Endometrial microvascular endothelial cells (primary cell): Measurements from ENCODE around the gene IL4R. TPM values are rescaled to one million over a fixed set of nuclear protein-coding genes. Genes with fewer than 3 reads are reported as not detected.
"Not testable (repeated sequence)": the region's sequence is repeated elsewhere in the genome, so short reads cannot be mapped to it uniquely, and the experiment has no call there.

Experiments
- in situ Hi-C: cut with HindIII; loops from 2 replicates; pipeline ENCODE4 v1.10.0; 2017; ENCODE audit warnings: low sequenced_read_pairs, low pct_unique_long_range_greater_than_20kb; ENCODE audit errors: inconsistent ontology term
- total RNA-seq: library from RNA; depleted of rRNA; stranded (reverse); fragments of >200 nt; gene quantifications from one replicate; pipeline ENCODE4 v1.2.3, GENCODE V29; 2015; ENCODE audit errors: inconsistent ontology term

Gene IL4R
- total RNA-seq, 1 donor from 2014 or later: 81.6 TPM

DNA sequence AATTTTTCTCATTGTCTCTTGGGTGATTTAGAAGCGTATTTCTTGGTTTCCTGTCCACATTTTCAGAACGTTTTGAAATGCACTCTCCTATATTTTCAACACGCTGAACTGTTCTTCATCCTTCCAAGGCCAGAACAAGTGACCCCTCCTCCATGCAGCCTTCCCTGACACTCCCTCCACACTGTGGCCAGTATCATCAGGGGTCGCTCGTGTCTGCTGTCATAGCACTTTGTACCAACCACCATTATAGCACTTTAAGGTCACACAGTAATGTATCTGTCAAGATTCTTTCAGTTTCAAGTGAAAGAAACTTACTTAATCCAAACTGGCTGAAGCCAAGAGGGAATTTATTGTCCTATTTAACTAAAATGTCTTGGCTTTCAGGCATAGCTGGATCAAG lies 70.7 kb downstream of the IL4R start:
- in situ Hi-C loops: no loop called here

DNA sequence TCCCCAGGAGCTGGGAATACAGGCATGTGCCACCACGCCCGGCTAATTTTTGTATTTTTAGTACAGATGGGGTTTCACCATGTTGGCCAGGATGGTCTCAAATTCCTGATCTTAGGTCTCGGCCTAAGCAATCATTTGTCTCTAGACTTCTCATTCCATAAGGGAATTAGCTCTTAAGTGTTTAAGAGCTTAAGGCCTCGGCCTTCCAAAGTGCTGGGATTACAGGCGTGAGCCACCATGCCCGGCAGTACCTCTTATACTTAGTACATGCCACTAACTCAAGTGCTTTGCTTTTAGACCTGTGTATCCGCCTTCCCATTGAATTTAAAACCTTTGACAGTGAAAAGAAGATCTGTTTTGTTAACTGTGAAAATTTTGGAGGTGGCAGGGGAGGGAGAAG lies 71.6 kb downstream of the IL4R start:
- in situ Hi-C loops: no loop called here

DNA sequence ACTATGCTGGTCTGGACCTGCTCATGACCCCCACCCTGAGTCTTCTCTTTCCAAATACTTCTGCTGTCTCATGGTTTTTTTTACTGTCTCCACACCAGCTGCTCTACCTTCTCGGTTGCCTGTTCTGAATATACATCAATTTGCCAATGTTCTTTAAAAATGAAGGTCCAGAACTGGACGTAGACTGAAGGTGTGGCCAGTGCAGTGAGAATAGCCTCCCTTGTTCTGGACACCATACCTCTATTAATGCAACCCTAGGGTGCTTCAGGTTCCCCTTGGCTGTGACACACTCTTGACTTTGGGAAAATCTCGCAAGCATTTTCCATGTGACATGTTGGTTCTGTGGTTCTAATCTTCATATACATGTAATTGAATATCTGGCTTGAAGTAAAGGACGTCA lies 72.9 kb downstream of the IL4R start:
- in situ Hi-C loops: no loop called here

DNA sequence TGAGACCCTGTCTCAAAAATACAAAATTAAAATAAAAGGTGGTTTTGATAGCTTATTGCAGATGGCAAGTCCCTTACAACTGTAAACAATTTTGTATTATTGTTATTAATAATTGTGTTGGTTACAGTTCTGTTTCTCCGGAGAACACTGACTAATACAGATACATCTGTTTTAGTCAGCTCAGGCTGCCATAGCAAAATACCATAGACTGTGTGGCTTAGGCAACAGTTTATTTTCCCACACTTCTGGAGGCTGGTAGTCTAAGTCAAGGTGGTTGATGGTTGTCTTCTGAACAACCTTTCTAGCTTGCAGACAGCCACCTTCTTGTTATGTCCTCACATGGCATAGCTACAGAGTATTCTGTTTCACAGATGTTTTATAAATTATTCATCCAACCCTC lies 74.0 kb downstream of the IL4R start:
- in situ Hi-C loops: no loop called here

DNA sequence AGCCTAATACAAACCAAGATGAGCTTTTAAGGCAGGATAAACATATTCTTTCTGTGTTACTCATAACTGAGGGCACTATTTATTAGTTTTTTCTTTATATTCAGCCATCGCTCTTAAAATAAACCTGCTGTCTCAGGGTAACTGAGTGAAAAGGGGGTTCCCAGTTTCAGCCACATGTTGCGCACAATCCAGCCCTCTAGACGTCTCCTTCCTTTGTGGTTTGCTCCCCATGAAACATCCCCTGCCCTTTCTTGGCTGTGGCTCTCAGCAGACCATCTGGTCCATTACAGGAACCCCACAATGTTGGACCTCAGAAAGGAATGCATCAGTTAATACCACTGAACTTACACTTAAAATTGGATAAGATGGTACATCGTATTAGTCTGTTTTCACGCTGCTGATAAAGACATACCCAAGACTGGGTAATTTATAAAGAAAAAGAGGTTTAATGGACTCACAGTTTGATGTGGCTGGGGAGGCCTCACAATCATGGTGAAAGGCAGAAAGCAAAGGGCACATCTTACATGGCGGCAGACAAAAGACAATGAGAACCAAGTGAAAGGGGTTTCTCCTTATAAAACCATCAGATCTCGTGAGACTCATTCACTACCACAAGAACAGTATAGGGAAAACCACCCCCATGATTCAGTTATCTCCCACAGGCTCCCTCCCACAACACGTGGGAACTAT lies 75.6 kb downstream of the IL4R start:
- in situ Hi-C loops: no loop called here

DNA sequence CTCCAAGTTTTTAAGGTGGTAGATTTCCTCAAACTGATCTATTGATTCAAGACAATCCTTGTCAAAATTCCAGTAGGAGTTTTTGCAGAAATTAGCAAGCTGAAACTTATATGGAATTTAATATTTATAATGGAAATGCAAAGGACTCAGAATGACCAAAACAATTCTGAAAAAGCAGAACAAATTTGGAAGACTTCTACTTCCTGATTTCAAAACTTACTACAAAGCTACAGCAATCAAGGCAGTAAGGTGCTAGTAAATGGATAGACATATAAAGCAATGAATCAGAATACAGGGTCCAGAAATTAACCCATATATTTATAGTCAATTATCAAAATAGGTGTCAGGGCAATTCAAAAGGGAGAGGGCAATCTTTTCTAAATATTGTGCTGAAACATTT lies 76.4 kb downstream of the IL4R start:
- in situ Hi-C loops: no loop called here

DNA sequence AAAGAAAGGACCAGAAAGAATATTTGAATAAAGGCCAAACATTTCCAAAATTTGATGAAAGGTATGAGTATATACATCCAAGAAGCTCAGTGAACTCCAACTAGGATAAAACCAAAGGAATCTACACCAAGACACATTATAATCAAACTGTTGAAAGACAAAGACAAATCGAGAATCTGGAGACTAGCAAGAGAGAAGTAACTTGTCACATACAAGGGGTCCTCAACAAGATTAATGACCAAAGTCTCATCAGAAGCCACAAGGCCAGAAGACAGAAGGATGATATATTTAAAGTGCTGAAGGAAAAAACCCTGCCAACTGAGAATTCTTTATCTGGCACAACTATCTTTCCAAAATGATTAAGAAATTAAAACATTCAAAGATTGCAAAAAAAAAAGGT lies 78.9 kb downstream of the IL4R start:
- in situ Hi-C loops: no loop called here

DNA sequence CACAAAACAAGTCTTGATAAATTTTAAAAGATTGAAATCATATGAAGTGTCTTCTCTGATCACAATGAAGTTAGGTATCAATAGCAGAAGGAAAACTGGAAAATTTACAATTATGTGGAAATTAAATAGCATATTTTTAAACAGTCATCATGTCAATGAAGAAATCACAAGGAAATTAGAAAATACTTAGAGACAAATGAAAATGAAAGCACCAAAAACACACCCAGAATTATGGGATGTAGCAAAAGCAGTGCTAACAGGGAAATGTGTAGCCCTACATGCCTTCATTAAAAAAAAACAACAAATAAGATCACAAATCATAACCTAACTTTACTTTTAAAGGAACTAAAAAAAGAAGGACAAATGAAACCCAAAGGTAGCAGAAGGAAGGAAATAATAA lies 80.7 kb downstream of the IL4R start:
- in situ Hi-C loops: no loop called here

DNA sequence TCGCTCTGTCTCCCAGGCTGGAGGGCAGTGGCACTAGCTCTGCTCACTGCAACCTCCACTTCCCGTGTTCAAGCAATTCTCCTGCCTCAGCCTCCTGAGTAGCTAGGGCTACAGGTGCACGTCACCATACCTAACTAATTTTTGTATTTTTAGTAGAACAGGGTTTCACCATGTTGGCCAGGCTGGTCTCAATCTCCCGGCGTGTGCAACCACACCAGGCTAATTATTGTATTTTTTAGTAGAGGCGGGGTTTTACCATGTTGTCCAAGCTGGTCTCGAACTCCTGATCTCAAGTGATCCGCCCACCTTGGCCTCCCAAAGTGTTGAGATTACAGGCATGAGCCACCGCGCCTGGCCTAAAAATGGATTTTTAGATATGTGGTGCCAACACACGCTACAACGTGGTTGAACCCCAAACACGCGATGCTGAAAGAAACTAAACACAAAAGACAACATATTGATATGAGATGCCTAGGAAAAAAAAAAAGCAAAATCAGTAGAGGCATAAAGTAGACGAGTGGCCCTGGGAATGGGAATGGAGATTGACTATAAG lies 84.6 kb downstream of the IL4R start:
- in situ Hi-C loops: not testable (repeated sequence)

DNA sequence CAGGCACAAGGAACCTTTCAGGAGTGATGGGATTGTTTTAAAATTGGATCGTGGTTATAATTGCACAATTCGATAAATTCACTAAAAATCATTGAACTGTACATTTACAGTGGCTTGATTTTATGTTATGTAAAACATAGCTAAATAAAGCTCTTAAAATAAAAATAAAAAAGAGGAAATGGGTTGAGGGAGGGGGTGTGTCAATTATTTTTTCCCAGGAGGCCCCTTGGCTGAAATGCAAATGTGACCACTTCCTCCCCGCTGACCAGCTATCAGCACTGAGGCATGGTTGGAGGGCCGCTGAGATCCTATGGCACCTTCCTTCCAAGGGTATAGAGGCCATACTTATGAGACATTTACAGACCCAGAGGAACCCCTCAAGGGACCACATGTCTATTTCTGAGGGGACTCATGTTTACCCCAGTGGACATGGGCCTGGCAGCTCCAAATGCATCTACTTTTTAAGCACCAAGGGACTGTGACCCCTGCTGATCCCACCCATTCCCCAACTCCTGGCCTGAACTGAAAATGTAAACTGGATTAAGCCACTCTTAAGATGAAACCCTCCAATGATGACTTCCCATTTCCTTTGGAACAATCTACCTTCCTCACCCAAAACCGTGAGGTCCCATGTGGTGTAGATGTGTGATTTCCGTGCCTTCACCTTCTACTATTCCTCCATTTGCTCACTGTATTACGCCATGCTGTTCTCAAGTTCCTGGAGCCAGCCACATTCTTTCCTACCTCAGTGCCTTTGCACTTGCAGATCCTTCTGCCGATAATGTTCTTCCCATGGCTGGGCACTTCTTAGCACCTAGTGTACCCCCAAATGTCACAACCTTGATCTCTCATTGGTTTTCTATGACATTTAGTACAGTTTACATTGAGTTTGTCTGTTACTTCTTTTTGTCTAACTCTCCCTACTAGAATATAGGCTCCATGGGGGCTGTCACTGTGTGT lies 85.4 kb downstream of the IL4R start:
- in situ Hi-C loops: no loop called here

DNA sequence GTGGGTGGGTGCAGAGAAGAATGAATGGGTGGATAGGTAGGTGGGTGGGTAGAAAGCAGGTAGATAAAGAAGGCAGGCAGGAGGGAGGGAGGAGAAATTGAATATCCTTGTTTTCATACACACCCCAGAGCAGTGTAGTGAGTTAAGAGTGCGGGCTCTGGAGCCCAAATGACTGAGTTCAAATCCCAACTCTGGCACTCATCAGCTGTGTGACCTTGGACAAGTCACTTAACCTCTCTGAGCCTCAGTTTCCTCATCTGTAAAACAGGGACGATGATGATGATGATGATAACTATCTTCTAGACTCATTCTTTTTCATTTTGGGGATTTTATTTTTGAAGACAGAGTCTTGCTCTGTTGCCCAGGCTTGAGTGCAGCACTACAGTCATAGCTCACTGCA lies 86.2 kb downstream of the IL4R start:
- in situ Hi-C loops: no loop called here

DNA sequence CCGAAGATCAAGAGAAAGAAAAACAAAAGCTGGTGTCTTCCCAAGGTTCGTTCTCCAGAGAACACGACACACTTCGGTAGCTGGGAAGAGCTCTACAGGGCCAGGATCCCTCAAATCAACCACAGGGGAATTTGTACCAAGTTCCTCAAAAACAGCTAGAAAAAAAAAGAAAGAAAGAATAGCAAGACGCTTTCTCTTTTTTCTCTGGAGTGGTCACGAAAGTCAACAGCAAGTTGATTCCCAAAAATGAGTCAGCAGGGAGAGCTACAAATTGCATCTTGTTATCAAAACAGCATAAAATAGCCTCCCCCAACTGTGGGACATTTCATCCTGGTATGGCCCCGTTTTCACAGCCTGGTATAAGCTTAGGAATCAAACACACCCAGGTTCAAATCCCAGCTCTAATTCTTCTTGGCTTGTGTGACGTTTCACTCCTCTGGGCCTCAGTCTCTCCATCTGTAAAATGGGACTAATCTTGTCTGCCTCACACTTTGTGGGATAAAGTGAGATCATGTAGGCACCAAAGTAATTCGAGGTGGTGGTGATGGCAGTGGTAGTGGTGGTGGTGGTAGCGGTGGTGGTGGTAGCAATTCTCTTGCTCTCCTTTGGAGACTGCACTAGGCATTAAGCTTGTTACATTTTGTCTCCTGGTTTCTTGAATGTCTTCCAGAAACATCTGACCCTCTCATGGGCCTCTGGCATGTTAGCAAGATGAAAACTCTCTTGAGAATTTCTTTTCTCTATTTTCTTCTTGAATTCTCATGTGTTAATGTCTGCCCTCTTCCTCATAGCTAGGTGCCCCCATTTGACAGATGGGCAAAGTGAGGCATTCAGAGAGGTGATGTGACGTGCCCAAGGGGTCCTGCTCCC lies 87.2 kb downstream of the IL4R start:
- in situ Hi-C loops: no loop called here

DNA sequence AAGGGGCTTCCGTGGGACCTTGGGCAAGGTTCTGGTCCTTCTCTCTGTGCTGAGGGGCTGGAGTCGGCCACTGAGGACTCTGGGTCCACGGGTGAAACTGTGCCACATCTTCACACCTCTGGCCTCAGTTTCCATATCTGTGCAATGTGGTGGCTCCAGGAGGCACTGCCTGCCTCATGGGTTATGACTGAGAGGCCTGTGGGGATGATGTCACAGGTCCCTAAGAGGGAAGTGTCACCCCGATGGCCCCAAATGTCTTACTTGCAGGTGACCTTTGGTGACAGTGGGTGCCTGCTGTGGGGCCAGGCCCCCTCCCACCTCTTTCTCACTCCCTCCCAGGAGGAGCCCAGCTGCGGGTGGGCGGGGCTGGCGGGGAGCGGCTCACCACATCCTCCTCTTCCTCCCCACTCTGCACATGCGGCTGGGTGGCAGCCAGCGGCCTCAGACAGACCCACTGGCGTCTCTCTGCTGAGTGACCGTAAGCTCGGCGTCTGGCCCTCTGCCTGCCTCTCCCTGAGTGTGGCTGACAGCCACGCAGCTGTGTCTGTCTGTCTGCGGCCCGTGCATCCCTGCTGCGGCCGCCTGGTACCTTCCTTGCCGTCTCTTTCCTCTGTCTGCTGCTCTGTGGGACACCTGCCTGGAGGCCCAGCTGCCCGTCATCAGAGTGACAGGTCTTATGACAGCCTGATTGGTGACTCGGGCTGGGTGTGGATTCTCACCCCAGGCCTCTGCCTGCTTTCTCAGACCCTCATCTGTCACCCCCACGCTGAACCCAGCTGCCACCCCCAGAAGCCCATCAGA lies 88.2 kb downstream of the IL4R start, which contains the start of gene IL21R:
TSS of gene IL21R (plus strand) at position 407 of the 801 bp plus-strand sequence. CDS start 27,898 bp downstream, outside the sequence.
- in situ Hi-C loops: no loop called here

DNA sequence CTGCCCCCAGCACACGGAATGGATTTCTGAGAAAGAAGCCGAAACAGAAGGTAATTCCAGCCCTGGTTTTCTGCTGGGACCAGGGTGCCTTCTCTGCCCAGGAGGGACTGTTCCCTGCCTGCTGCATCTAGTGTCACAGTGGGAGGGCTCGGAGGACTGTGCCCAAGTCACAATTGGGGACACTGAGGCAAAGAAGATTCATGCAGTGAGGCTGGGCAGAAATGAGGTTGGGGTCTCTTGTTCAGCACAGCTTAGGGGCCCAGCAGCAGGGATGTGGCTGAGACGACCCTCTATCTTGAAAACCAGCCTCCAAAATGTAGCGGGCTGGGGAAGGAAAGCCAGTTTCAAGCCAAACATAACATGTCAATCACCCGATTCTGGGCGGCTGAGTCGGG lies 88.8 kb downstream of the IL4R start:
- in situ Hi-C loops: no loop called here

DNA sequence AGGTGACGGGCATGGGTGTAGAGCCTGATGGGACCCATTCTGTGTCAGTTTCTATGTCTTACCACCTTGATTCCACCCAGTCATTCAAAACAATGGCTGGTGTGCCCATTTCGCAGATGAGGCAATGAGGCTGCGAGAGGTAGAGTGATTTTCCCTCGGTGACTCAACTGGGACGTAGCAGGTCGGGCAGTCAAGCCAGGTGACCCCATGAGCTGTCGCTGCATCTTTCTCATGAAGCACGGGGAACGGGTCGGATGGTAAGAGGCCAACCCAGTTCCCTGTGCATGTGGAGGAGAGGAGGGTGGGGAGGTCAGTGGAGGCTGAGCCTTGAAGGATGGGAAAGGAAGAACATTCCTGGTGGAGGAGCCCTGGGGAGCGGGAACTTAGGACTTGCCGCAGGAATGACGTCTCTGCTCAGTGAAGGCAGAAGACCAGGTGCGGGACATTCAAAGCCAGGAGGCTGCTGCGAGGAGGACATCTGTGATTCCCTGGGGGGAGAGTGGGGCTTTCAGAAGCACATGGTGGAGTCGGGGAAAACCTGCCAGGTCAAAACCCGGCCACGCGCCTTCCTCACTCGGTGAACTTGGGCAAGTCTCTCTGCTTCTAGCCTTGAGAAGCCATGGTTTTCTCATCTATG lies 89.3 kb downstream of the IL4R start:
- in situ Hi-C loops: no loop called here

DNA sequence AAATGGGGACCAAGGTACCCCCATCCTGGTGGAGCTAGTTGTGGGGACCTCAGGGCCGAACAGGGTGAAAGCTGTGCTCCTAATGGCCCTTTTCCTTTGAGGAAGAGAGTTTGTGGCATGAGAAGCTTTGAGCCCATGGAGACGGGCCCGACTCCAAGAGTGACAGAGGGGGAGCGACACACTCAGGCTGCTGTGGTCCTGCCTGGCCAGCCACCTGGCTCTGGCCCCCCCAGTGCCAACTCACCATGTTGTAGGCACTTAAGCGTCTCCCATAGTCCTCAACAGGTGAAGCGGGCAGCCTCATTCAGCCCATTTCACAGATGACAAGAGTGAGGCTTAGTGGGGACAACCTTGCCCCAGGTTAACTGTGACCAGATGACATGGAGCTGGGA lies 89.8 kb downstream of the IL4R start:
- in situ Hi-C loops: no loop called here

DNA sequence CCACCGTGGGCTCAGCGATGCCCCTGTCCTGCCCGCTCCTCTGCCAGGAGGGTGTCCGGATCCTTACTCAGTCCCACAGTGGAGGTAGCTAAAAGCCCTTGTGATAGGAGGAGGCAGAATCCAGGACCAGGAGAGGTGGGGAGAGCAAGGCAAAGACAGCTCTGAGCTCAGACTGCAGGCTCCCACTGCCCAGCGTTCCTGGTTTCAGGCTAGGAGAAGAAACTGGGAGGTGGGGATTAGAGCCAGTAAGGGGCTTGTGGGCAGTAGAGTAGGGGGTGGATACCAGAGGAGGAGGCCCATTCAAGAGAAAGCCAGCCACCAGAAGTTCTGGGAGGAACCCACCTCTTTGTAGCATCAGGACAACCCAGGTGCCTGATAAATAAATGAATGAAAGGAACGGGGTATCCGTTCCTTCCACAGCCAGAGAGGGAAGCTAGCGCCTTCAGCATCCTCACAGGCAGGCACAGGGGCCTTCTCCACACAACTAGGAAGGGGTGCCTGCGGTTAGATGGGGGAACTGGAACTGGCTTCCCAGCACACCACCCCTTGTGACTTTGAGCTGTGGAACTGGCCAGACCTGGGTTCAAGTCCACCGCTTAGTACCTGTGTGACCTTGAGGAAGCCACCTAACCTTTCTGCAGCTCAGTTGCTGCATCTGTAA lies 90.5 kb downstream of the IL4R start:
- in situ Hi-C loops: no loop called here
